Left lung (tissue), 10 donors: Measurements from ENCODE around the gene SDHA. TPM values are rescaled to one million over a fixed set of nuclear protein-coding genes. Genes with fewer than 3 reads are reported as not detected.

Experiments used
- ATAC-seq: fragments of 200-7000 bp; cut with Tn5 transposase; one replicate; pipeline ENCODE4 v1.9.1; 2020; ENCODE audit warnings: moderate library complexity
- DNase-seq, 4 donors: peaks; one replicate each; pipeline ENCODE4 v3.0.0-alpha.2; 2013 to 2020
- H3K27ac ChIP-seq, 2 donors: fragments of 200-600 bp; sonication (generic) in 1 of 2; one replicate each; pipeline versions ENCODE4 v1.5.0 to v1.8.0; 2020 to 2021
- H3K27me3 ChIP-seq, 2 donors: fragments of 200-600 bp; sonication (generic) in 1 of 2; one replicate each; pipeline versions ENCODE4 v1.5.0 to v1.8.0; 2020 to 2021
- H3K36me3 ChIP-seq, 2 donors: fragments of 200-600 bp; sonication (generic) in 1 of 2; one replicate each; pipeline versions ENCODE4 v1.5.0 to v1.8.0; 2020 to 2021
- H3K4me1 ChIP-seq, 2 donors: fragments of 200-600 bp; one replicate each; pipeline ENCODE4 v1.8.0; 2021
- H3K4me3 ChIP-seq, 2 donors: fragments of 200-600 bp; sonication (generic) in 1 of 2; one replicate each; pipeline versions ENCODE4 v1.5.0 to v1.8.0; 2020 to 2021; ENCODE audit warnings: mild to moderate bottlenecking in 1 of 2
- H3K9me3 ChIP-seq, 2 donors: fragments of 200-600 bp; sonication (generic) in 1 of 2; one replicate each; pipeline versions ENCODE4 v1.5.0 to v1.8.0; 2020 to 2021
- CTCF ChIP-seq, 2 donors: fragments of 200-600 bp; sonication (generic) in 1 of 2; IDR thresholded peaks; one replicate each; pipeline versions ENCODE4 v1.5.0 to v1.8.0; 2021; ENCODE audit warnings: antibody characterized with exemption in 2 of 2
- intact Hi-C, 2 donors: fragments of 100-400 bp; cut with DNase I; formaldehyde crosslinking; loops; one replicate each; pipeline versions ENCODE4 v1.11.2 to v1.14.2; 2022
- polyA plus RNA-seq, 6 donors: library from polyadenylated mRNA; unstranded; fragments of 120-200 nt; gene quantifications; one replicate each; pipeline ENCODE4 v1.2.1, GENCODE V29; 2013; ENCODE audit not compliant: insufficient read length in 6 of 6
- total RNA-seq, 2 donors: library from RNA; stranded (reverse); fragmentation: NEBNext Ultra II Directional; extraction: Animal tissue kit (Norgen Biotek cat#: 25700); gene quantifications; one replicate each; pipeline ENCODE4 v1.2.1, GENCODE V29; 2021
- donor health status: DM: no; HTN: yes; CAD: no.
- donor health status: DM: no; HTN: no; CAD: no.

The SDHA gene
- total and polyA plus RNA-seq, 8 donors, result 95.9 to 113 (median 106) TPM

GRCh38 chr5:173392-174290, 44.5 kb upstream of the SDHA start:
- intact Hi-C loops, result no loop called here
- no peak for TF ChIP-seq CTCF (IDR thresholded peaks at IDR 0.05)
- Histone ChIP-seq H3K36me3 (no peaks in the 10 kb centered on the region), H3K27ac (no peak overlapping the region), H3K4me1 (peaks cover 0 to 1% of the 10 kb centered on the region in 2 donors), H3K27me3 (no peaks in the 10 kb centered on the region), H3K9me3 (no peaks in the 10 kb centered on the region), H3K4me3 (no peak overlapping the region)
- no peak for ATAC-seq
- peak in 1 of 4 donors; percentile 68 for DNase-seq

DNA sequence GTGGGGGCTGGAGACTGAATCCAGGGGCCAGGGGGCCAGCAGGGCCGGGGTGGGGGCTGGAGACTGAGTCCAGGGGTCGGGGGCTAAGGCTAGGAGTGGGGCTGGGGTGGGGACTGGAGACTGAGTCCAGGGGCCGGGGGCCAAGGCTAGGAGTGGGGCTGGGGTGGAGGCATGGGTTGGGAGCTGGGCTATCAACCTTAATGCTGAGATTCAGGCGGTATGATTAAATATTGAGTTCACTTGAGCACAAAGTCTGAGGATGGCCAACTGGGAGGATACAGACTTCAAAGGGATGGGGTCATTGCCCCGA, 43.9 kb upstream of the SDHA start:
- Histone ChIP-seq H3K36me3 (no peaks in the 10 kb centered on the region), H3K27ac (no peak overlapping the region), H3K4me3 (no peak overlapping the region), H3K27me3 (no peaks in the 10 kb centered on the region), H3K9me3 (no peaks in the 10 kb centered on the region), H3K4me1 (no peaks in the 10 kb centered on the region)
- intact Hi-C loops, result no loop called here
- TF ChIP-seq CTCF (IDR thresholded peaks at IDR 0.05), result no peak
- no peak for ATAC-seq
- no peak for DNase-seq

DNA sequence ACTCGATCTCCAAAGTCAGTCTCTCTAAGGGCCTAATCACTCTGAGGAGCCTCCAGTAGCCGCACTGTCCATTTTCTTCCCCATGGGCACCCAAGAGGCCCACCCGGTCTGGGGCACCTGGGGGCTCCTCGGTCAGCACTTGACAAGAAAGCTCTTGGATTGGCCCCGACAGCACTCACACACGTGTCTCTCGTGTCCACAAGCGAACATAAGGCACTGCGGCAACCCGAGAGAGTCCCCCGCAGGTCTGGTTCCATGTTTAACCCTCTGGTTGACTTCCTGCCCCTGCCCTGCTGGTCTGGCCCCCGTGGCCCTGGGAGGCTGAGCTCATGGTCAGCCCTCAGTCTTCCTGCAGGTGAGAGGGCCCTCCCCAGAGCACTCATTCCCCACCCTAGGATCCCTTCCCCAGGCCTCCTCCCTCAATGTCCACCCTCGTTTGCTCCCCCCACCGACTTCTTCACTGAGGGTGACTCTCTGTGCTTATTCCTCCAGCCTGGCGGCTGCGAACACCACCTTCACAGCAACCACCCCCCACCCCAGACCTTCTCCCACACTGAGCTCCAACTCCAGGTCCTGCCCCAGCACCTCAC, 43.1 kb upstream of the SDHA start:
- intact Hi-C loops, result no loop called here
- DNase-seq, result peak in 1 of 4 donors; percentile 53
- Histone ChIP-seq H3K27ac (no peak overlapping the region), H3K27me3 (no peaks in the 10 kb centered on the region), H3K4me1 (no peaks in the 10 kb centered on the region), H3K36me3 (no peaks in the 10 kb centered on the region), H3K9me3 (no peaks in the 10 kb centered on the region), H3K4me3 (no peak overlapping the region)
- TF ChIP-seq CTCF (IDR thresholded peaks at IDR 0.05), result no peak
- no peak for ATAC-seq

DNA sequence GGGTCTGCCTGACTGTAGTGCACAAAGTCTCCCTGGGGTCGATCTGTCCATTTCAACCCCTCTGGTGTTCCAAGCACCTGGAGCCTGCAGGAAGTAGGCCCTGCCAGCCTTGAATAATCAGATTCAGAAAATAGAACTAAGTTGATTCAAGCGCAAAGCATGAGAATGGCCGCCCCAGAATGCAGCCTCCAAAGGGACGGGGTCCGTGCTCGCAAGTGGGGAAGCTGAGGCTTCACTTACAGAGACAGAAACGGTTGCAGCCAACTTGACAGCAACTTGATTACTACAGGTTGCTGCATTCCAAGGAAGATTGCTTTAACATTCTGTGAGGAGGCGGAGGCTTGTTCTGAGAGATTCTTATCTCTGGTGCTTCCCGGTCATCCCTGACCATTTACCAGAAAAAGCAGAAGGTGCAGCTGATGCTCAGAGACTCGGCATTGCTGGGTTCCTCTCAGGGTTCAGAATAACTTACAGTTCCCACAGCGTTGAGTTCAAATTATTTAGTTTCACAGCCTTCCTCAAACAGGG, 41.8 kb upstream of the SDHA start:
- intact Hi-C loops, result no loop called here
- no peak overlapping the region for H3K4me3 ChIP-seq
- no peak for ATAC-seq
- H3K36me3 ChIP-seq, result no peaks in the 10 kb centered on the region
- H3K27me3 ChIP-seq, result no peaks in the 10 kb centered on the region
- no peak for TF ChIP-seq CTCF (IDR thresholded peaks at IDR 0.05)
- H3K9me3 ChIP-seq, result no peaks in the 10 kb centered on the region
- H3K27ac ChIP-seq, result no peak overlapping the region
- H3K4me1 ChIP-seq, result no peaks in the 10 kb centered on the region
- DNase-seq, result peak in 1 of 4 donors; percentile 41

GRCh38 chr5:178110-178509, 40.0 kb upstream of the SDHA start:
- no peak for ATAC-seq
- intact Hi-C loops, result no loop called here
- TF ChIP-seq CTCF (IDR thresholded peaks at IDR 0.05), result no peak

More at GRCh38 chr5:178110-178509, 40.0 kb upstream of the SDHA start:
- Histone ChIP-seq H3K4me1 (no peaks in the 10 kb centered on the region), H3K27ac (no peak overlapping the region), H3K4me3 (no peak overlapping the region), H3K9me3 (no peaks in the 10 kb centered on the region), H3K36me3 (no peaks in the 10 kb centered on the region), H3K27me3 (no peaks in the 10 kb centered on the region)
- peak in 1 of 4 donors; percentile 30 for DNase-seq
